ENCODE measurements around the gene CDK5RAP2. TPM values are rescaled to one million over a fixed set of nuclear protein-coding genes. Genes with fewer than 3 reads are reported as not detected.
A peak's percentile ranks its signal among the peaks of the same experiment; 100 is the strongest.

Gene CDK5RAP2
- total and polyA plus RNA-seq, 9 of the 15 experiments (the other 6 are each of a cell fraction or from before 2014, with no cell fraction given) = 19.9 to 68.8 (median 42.2) TPM

- no peak for ATAC-seq
- no TSS peak for BruUV-seq (replicated peaks)
- H3K4me2 ChIP-seq (ENCODE audit: insufficient read depth, low read length) = no peak overlapping the region
- ChIA-PET POLR2A (interaction anchor here (0.9 kb wide), 1 partner anchor 49 kb away, joined by 4 read pairs; no protein-coding TSS in a partner anchor), CTCF (ENCODE audit: low intra/inter-chr PET ratio) (no interaction called here)
- no peak overlapping the region for H3K4me3 ChIP-seq
- H3K36me3 ChIP-seq (ENCODE audit: control insufficient read depth, insufficient read depth, low read length) = peaks cover 88% of the 10 kb centered on the region
- intact Hi-C loops (cut with micrococcal nuclease) (loop anchor here (10.0 kb wide), 1 partner anchor 75 kb away; no protein-coding TSS in a partner anchor), in situ Hi-C loops (cut with MboI) (no loop called here)
- H3K27me3 ChIP-seq (ENCODE audit: control insufficient read depth in 2 of 2, insufficient read depth in 2 of 2, low read length in 2 of 2) = no peaks in the 10 kb centered on the region
- no peaks in the 10 kb centered on the region for H3K9me3 ChIP-seq (replicated peaks; ENCODE audit: control insufficient read depth, insufficient read depth, low read depth, low read length)
- H3K4me1 ChIP-seq (replicated peaks in 1 of 2; ENCODE audit: control insufficient read depth in 2 of 2, insufficient read depth in 2 of 2, low read length in 2 of 2) = peaks cover 14 to 21% of the 10 kb centered on the region in 2 experiments
- no peaks in the 10 kb centered on the region for H3K79me2 ChIP-seq (ENCODE audit: control insufficient read depth, insufficient read depth, low read length)
- no peak overlapping the region for H2AFZ ChIP-seq (ENCODE audit: low read depth, low read length)
- no peak for FAIRE-seq
- TF ChIP-seq BRCA1 (IDR thresholded peaks at IDR 0.05) (no peak), BRCA1 (CRISPR knock-in tag; IDR thresholded peaks at IDR 0.05) (no peak), BRF1 (IDR thresholded peaks at IDR 0.05; ENCODE audit: borderline replicate concordance, extremely low read depth, insufficient read length) (no peak), MED1 (CRISPR knock-in tag; IDR thresholded peaks at IDR 0.05; ENCODE audit: borderline replicate concordance) (no peak), PHF8 (IDR thresholded peaks at IDR 0.05; ENCODE audit: borderline replicate concordance, low read length) (no peak), EGR1 (conservative IDR thresholded peaks at IDR 0.05) (peak; percentile 43; the same call in 1 of the 2 replicates), CXXC5 (CRISPR knock-in tag; IDR thresholded peaks at IDR 0.05) (no peak), ZFP36 (IDR thresholded peaks at IDR 0.05; ENCODE audit: low read depth, low read length, partially characterized antibody) (peak; percentile 54)
- no peaks in the 10 kb centered on the region for H4K20me1 ChIP-seq (replicated peaks; ENCODE audit: control insufficient read depth, insufficient read depth, low read length)
- H3K27ac ChIP-seq (ENCODE audit: extremely low read depth, low read depth, low read length) = no peak overlapping the region
- H3K9me1 ChIP-seq (ENCODE audit: control insufficient read depth, insufficient read depth, low read length) = no peaks in the 10 kb centered on the region
- WGBS (ENCODE audit: insufficient coverage, low coverage, missing lambda C conversion rate) = 87% methylated on average over 2 of the region's 2 CpGs
- peak in 1 of 4 experiments; percentile 14 for DNase-seq (ENCODE audit: extremely low read depth in 1 of 4, low spot score in 3 of 4)
- H3K9ac ChIP-seq (ENCODE audit: insufficient read depth in 1 of 2, low read depth in 2 of 2, low read length in 2 of 2) = no peak overlapping the region
These were observed 180.0 kb downstream of the CDK5RAP2 start for GRCh38 chr9:120399940-120400339.

Measured in K562 (cell line).